DOHH2 (cell line): ENCODE data around the gene SPATC1L.

Experiments
- H3F3A ChIP-seq: fragments of 200-600 bp; sonication (generic), shearing (Covaris generic); 2 replicates; pipeline ENCODE4 v1.6.0; 2016; ENCODE audit warnings: antibody characterized with exemption, mild to moderate bottlenecking; ENCODE audit not compliant: control insufficient read depth, insufficient read depth
- H3K27ac ChIP-seq: fragments of 200-600 bp; sonication (generic); 2 replicates; pipeline ENCODE4 v1.5.1; 2014; ENCODE audit warnings: low read depth, mild to moderate bottlenecking, low read length, moderate library complexity
- H3K27me3 ChIP-seq: fragments of 200-600 bp; sonication (generic); 2 replicates; pipeline ENCODE4 v1.6.1; 2014; ENCODE audit warnings: mild to moderate bottlenecking, low read length, mixed read lengths; ENCODE audit not compliant: control insufficient read depth
- H3K36me3 ChIP-seq: fragments of 200-600 bp; sonication (generic); 2 replicates; pipeline ENCODE4 v1.6.1; 2014; ENCODE audit warnings: mild to moderate bottlenecking, low read length, moderate library complexity, mixed read lengths; ENCODE audit not compliant: control insufficient read depth
- H3K4me1 ChIP-seq: fragments of 200-600 bp; sonication (generic); 2 replicates; pipeline ENCODE4 v1.6.1; 2014; ENCODE audit warnings: mild to moderate bottlenecking, low read length, mixed read lengths; ENCODE audit not compliant: control insufficient read depth
- H3K4me2 ChIP-seq: fragments of 200-600 bp; sonication (generic); 2 replicates; pipeline ENCODE4 v1.6.0; 2014; ENCODE audit warnings: mild to moderate bottlenecking, low read length, moderate library complexity
- H3K4me3 ChIP-seq: fragments of 200-600 bp; sonication (generic); 2 replicates; pipeline ENCODE4 v1.5.1; 2014; ENCODE audit warnings: mild to moderate bottlenecking, low read length, mixed read lengths
- H3K79me2 ChIP-seq: fragments of 200-600 bp; sonication (generic); 2 replicates; pipeline ENCODE4 v1.6.1; 2014; ENCODE audit warnings: mild to moderate bottlenecking, low read length, mixed read lengths; ENCODE audit not compliant: control insufficient read depth
- H3K9me2 ChIP-seq: fragments of 200-600 bp; sonication (generic); replicated peaks from 2 replicates; pipeline ENCODE4 v1.6.1; 2014; ENCODE audit warnings: mild to moderate bottlenecking, low read length, mixed read lengths; ENCODE audit not compliant: control insufficient read depth
- H3K9me3 ChIP-seq: fragments of 200-600 bp; sonication (generic); 2 replicates; pipeline ENCODE4 v1.6.1; 2014; ENCODE audit warnings: antibody characterized with exemption, low read length, mixed read lengths; ENCODE audit not compliant: control insufficient read depth, insufficient read depth
- H4K20me1 ChIP-seq: fragments of 200-600 bp; sonication (generic); 2 replicates; pipeline ENCODE4 v1.6.0; 2014; ENCODE audit warnings: low read depth, mild to moderate bottlenecking, antibody characterized with exemption, low read length, moderate library complexity; ENCODE audit not compliant: control insufficient read depth, insufficient read depth
- CTCF ChIP-seq: fragments of 200-600 bp; sonication (generic); IDR thresholded peaks from one replicate; pipeline ENCODE4 v1.5.1; 2014; ENCODE audit warnings: antibody characterized with exemption, mild to moderate bottlenecking, low read depth, low read length; ENCODE audit not compliant: poor library complexity, severe bottlenecking
- EZH2phosphoT487 ChIP-seq: fragments of 200-600 bp; sonication (generic); IDR thresholded peaks from 2 replicates; pipeline ENCODE4 v1.6.1; 2017; ENCODE audit warnings: borderline replicate concordance, mild to moderate bottlenecking, antibody characterized with exemption, low read length, moderate library complexity, mixed read lengths

SPATC1L gene

GRCh38 chr21:46119144-46119636 lies 65.1 kb downstream of the SPATC1L start:
- Histone ChIP-seq H3K4me3 (no peak overlapping the region), H3K4me2 (no peak overlapping the region), H3K79me2 (no peaks in the 10 kb centered on the region), H4K20me1 (no peaks in the 10 kb centered on the region), H3K27ac (no peak overlapping the region), H3K36me3 (no peaks in the 10 kb centered on the region), H3K9me2 (no peaks in the 10 kb centered on the region), H3F3A (no peaks in the 10 kb centered on the region), H3K27me3 (no peaks in the 10 kb centered on the region), H3K4me1 (no peaks in the 10 kb centered on the region), H3K9me3 (peaks cover 21% of the 10 kb centered on the region; the same call in 1 of the 2 replicates)
- TF ChIP-seq CTCF (no peak), EZH2phosphoT487 (no peak)

GRCh38 chr21:46118316-46119143 lies 65.7 kb downstream of the SPATC1L start:
- Histone ChIP-seq H3K27ac (no peak overlapping the region), H3K9me3 (peaks cover 20% of the 10 kb centered on the region; the same call in 1 of the 2 replicates), H3F3A (no peaks in the 10 kb centered on the region), H3K27me3 (no peaks in the 10 kb centered on the region), H3K4me3 (no peak overlapping the region), H3K4me1 (no peaks in the 10 kb centered on the region), H4K20me1 (no peaks in the 10 kb centered on the region), H3K36me3 (no peaks in the 10 kb centered on the region), H3K9me2 (no peaks in the 10 kb centered on the region), H3K4me2 (no peak overlapping the region), H3K79me2 (no peaks in the 10 kb centered on the region)
- TF ChIP-seq EZH2phosphoT487 (no peak), CTCF (no peak)

GRCh38 chr21:46117586-46118315 lies 66.5 kb downstream of the SPATC1L start:
- H4K20me1 ChIP-seq: no peaks in the 10 kb centered on the region
- H3K4me2 ChIP-seq: no peak overlapping the region
- peaks cover 21% of the 10 kb centered on the region; the same call in 1 of the 2 replicates for H3K9me3 ChIP-seq
- H3F3A ChIP-seq: no peaks in the 10 kb centered on the region
- H3K27ac ChIP-seq: no peak overlapping the region
- no peaks in the 10 kb centered on the region for H3K36me3 ChIP-seq
- no peaks in the 10 kb centered on the region for H3K4me1 ChIP-seq
- H3K79me2 ChIP-seq: no peaks in the 10 kb centered on the region
- H3K27me3 ChIP-seq: no peaks in the 10 kb centered on the region
- TF ChIP-seq EZH2phosphoT487: no peak
- TF ChIP-seq CTCF: no peak
- no peak overlapping the region for H3K4me3 ChIP-seq
- no peaks in the 10 kb centered on the region for H3K9me2 ChIP-seq
